Panc1 (cell line): ENCODE data around the gene CD44. TPM values are rescaled to one million over a fixed set of nuclear protein-coding genes. Genes with fewer than 3 reads are reported as not detected.

Experiments used
- ATAC-seq: fragments of 200-7000 bp; cut with Tn5 transposase; 2 replicates; pipeline ENCODE4 v1.9.1; 2020; ENCODE audit warnings: mild to moderate bottlenecking, moderate library complexity
- BruUV-seq: library from RNA; stranded (reverse); fragments of 400-500 nt; replicated peaks from 2 replicates; lab custom pipeline; 2021; lab: Mats Ljungman, UMichigan
- CTCF ChIA-PET: fragments of 300-600 bp; sonication (Branson Sonifier 250); formaldehyde crosslinking; loops from one replicate; lab custom pipeline; 2022; ENCODE audit warnings: antibody characterized with exemption; lab: Charles Lee
- POLR2A ChIA-PET: fragments of 300-600 bp; sonication (Branson Sonifier 250); formaldehyde crosslinking; loops from one replicate; lab custom pipeline; 2022; ENCODE audit warnings: antibody characterized with exemption; lab: Charles Lee
- DNase-seq: peaks from one replicate; pipeline ENCODE4 v3.0.0-alpha.2; 2010; ENCODE audit warnings: low read depth, low spot score
- H3K27ac ChIP-seq: 2 replicates; pipeline ENCODE4 v1.5.1; 2011; ENCODE audit warnings: mild to moderate bottlenecking, low read length, inconsistent platforms
- H3K27me3 ChIP-seq: fragments of 200-500 bp; sonication (Bioruptor generic); 2 replicates; pipeline ENCODE4 v1.6.0; 2014; ENCODE audit warnings: low read length, inconsistent platforms; ENCODE audit not compliant: control insufficient read depth, insufficient read depth
- H3K36me3 ChIP-seq: fragments of 200-500 bp; sonication (Bioruptor generic); 2 replicates; pipeline ENCODE4 v1.5.1; 2014; ENCODE audit warnings: inconsistent platforms, mild to moderate bottlenecking, low read length, moderate library complexity; ENCODE audit not compliant: control insufficient read depth, insufficient read depth
- H3K4me1 ChIP-seq: 2 replicates; pipeline ENCODE4 v1.5.1; 2011; ENCODE audit warnings: inconsistent platforms, mild to moderate bottlenecking, low read length, moderate library complexity; ENCODE audit not compliant: control insufficient read depth, insufficient read depth
- H3K4me3 ChIP-seq, 2 experiments: 2 replicates each; pipeline ENCODE4 v1.5.1; 2011 to 2012; ENCODE audit warnings: low read depth in 2 of 2, low read length in 2 of 2, mild to moderate bottlenecking in 2 of 2, inconsistent platforms in 1 of 2, moderate library complexity in 1 of 2
- H3K9me3 ChIP-seq: fragments of 200-500 bp; sonication (Bioruptor generic); 2 replicates; pipeline ENCODE4 v1.5.1; 2014; ENCODE audit warnings: low read depth, mild to moderate bottlenecking, inconsistent platforms, low read length, moderate library complexity; ENCODE audit not compliant: control insufficient read depth, insufficient read depth
- CTCF ChIP-seq: fragments of 450-650 bp; IDR thresholded peaks from 2 replicates; pipeline ENCODE4 v1.5.1; 2017; ENCODE audit warnings: mild to moderate bottlenecking
- POLR2AphosphoS5 ChIP-seq: IDR thresholded peaks from 2 replicates; pipeline ENCODE4 v1.6.1; 2012; ENCODE audit warnings: mild to moderate bottlenecking, low read depth, low read length, moderate library complexity
- REST ChIP-seq, 2 experiments: IDR thresholded peaks; 2 replicates each; pipeline ENCODE4 v1.6.1; 2011 to 2012; ENCODE audit warnings: low read depth in 2 of 2, control low read depth in 1 of 2, low read length in 1 of 2, mild to moderate bottlenecking in 1 of 2, moderate library complexity in 1 of 2; ENCODE audit not compliant: insufficient read depth in 1 of 2
- SIN3A ChIP-seq: IDR thresholded peaks from 2 replicates; pipeline ENCODE4 v1.6.1; 2012; ENCODE audit warnings: low read depth, mild to moderate bottlenecking, low read length, moderate library complexity, borderline replicate concordance; ENCODE audit not compliant: insufficient read depth
- TCF7L2 ChIP-seq: IDR thresholded peaks from 2 replicates; pipeline ENCODE4 v1.6.1; 2011; ENCODE audit warnings: mild to moderate bottlenecking, low read depth, low read length, inconsistent platforms
- in situ Hi-C: cut with HindIII; loops from 2 replicates; pipeline ENCODE4 v1.10.0; 2016; ENCODE audit warnings: low sequenced_read_pairs, low pct_unique_long_range_greater_than_20kb
- intact Hi-C: fragments of 100-400 bp; cut with micrococcal nuclease; formaldehyde crosslinking; loops from one replicate; pipeline ENCODE4 v1.10.0; 2022; ENCODE audit not compliant: unreplicated experiment
- total RNA-seq: library from RNA; stranded (reverse); gene quantifications from one replicate; pipeline ENCODE4 v1.2.1, GENCODE V29; 2021; ENCODE audit not compliant: unreplicated experiment

CD44 gene
- total RNA-seq, 1 experiment from 2014 or later, result 1,819 TPM

- no peak for DNase-seq
- no TSS peak for BruUV-seq
- peak overlapping the region; percentile 60 for H3K27ac ChIP-seq
- H3K4me1 ChIP-seq, result peaks cover 35% of the 10 kb centered on the region
- ATAC-seq, result no peak
- intact Hi-C loops (no loop called here), in situ Hi-C loops (no loop called here)
- no peaks in the 10 kb centered on the region for H3K27me3 ChIP-seq
- POLR2A ChIA-PET, result no interaction called here
- no peak for TF ChIP-seq SIN3A
- no peak overlapping the region for H3K4me3 ChIP-seq
- CTCF ChIA-PET, result no interaction called here
- H3K9me3 ChIP-seq, result no peaks in the 10 kb centered on the region
- H3K36me3 ChIP-seq, result no peaks in the 10 kb centered on the region
Measured at GRCh38 chr11:35114906-35115687, 23.9 kb upstream of the CD44 start.

- H3K4me3 ChIP-seq, result no peak overlapping the region
- CTCF ChIA-PET, result no interaction called here
- no peak for ATAC-seq
- BruUV-seq, result no TSS peak
- no peak for DNase-seq
- TF ChIP-seq POLR2AphosphoS5, result no peak
- peaks cover 35% of the 10 kb centered on the region for H3K4me1 ChIP-seq
- H3K27me3 ChIP-seq, result no peaks in the 10 kb centered on the region
- no peaks in the 10 kb centered on the region for H3K36me3 ChIP-seq
- POLR2A ChIA-PET, result no interaction called here
- intact Hi-C loops (no loop called here), in situ Hi-C loops (no loop called here)
- H3K27ac ChIP-seq, result peak overlapping the region; percentile 60; the same call in 1 of the 2 replicates
- no peaks in the 10 kb centered on the region for H3K9me3 ChIP-seq
Measured at GRCh38 chr11:35115688-35116030, 23.3 kb upstream of the CD44 start.

GRCh38 chr11:35116245-35116644 lies 22.7 kb upstream of the CD44 start:
- in situ Hi-C loops (no loop called here), intact Hi-C loops (no loop called here)
- ChIA-PET CTCF (no interaction called here), POLR2A (no interaction called here)
- no peaks in the 10 kb centered on the region for H3K36me3 ChIP-seq
- ATAC-seq (peak; percentile 56), DNase-seq (no peak)
- no peak overlapping the region for H3K4me3 ChIP-seq
- no peaks in the 10 kb centered on the region for H3K9me3 ChIP-seq
- BruUV-seq, result no TSS peak
- TF ChIP-seq SIN3A (no peak), CTCF (no peak), REST (IDR thresholded peaks at IDR 0.05; ENCODE audit: insufficient read depth in 1 of 2, low read depth in 2 of 2, low read length in 1 of 2) (no peak), POLR2AphosphoS5 (no peak), TCF7L2 (no peak)
- H3K27me3 ChIP-seq, result no peaks in the 10 kb centered on the region
- H3K4me1 ChIP-seq, result peaks cover 34% of the 10 kb centered on the region
- H3K27ac ChIP-seq, result peak overlapping the region; percentile 60
